Measurements from ENCODE around the gene VCPKMT.

DNA sequence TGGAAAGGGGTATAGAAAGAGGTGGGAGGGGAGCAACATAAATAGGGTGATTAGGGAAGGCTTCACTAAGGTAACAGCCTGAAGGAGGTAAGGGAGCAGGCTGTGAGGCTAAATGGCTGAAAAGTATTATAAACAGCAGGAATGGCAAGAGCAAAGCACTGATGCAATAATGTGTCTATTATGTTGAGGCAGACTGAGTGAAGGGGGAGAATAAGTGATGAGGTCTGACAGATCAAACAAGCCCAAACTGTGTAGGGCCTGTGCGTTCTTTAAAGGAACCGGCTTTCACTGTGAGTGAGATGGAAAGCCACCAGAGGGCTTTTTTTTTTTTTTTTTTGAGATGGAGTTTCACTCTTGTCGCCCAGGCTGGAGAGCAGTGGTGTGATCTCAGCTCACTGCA lies 6.7 kb upstream of the VCPKMT start:
- TF ChIP-seq, protein P1, sequence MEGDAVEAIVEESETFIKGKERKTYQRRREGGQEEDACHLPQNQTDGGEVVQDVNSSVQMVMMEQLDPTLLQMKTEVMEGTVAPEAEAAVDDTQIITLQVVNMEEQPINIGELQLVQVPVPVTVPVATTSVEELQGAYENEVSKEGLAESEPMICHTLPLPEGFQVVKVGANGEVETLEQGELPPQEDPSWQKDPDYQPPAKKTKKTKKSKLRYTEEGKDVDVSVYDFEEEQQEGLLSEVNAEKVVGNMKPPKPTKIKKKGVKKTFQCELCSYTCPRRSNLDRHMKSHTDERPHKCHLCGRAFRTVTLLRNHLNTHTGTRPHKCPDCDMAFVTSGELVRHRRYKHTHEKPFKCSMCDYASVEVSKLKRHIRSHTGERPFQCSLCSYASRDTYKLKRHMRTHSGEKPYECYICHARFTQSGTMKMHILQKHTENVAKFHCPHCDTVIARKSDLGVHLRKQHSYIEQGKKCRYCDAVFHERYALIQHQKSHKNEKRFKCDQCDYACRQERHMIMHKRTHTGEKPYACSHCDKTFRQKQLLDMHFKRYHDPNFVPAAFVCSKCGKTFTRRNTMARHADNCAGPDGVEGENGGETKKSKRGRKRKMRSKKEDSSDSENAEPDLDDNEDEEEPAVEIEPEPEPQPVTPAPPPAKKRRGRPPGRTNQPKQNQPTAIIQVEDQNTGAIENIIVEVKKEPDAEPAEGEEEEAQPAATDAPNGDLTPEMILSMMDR (IDR thresholded peaks at IDR 0.05) = no peak
- TF ChIP-seq POLR2A (IDR thresholded peaks at IDR 0.05) = no peak
